ENCODE measurements around the gene VRK1. TPM values are rescaled to one million over a fixed set of nuclear protein-coding genes. Genes with fewer than 3 reads are reported as not detected.

Gene VRK1
- total RNA-seq, 1 experiment from 2014 or later, result 25.7 TPM

- in situ Hi-C loops (cut with HindIII; ENCODE audit: low pct_unique_long_range_greater_than_20kb, low sequenced_read_pairs), result no loop called here
- no peak for DNase-seq (ENCODE audit: low read depth)
Observed at GRCh38 chr14:96901227-96901626, 104.0 kb downstream of the VRK1 start.

GRCh38 chr14:96902004-96902403, 104.8 kb downstream of the VRK1 start:
- in situ Hi-C loops (cut with HindIII; ENCODE audit: low pct_unique_long_range_greater_than_20kb, low sequenced_read_pairs), result no loop called here
- DNase-seq (ENCODE audit: low read depth), result no peak

- in situ Hi-C loops (cut with HindIII; ENCODE audit: low pct_unique_long_range_greater_than_20kb, low sequenced_read_pairs), result no loop called here
- no peak for DNase-seq (ENCODE audit: low read depth)
Observed at GRCh38 chr14:96903444-96904023, 106.4 kb downstream of the VRK1 start.

GRCh38 chr14:96904201-96904600, 107.0 kb downstream of the VRK1 start:
- DNase-seq (ENCODE audit: low read depth), result peak; percentile 23
- in situ Hi-C loops (cut with HindIII; ENCODE audit: low pct_unique_long_range_greater_than_20kb, low sequenced_read_pairs), result no loop called here

GRCh38 chr14:96905065-96905464, 107.9 kb downstream of the VRK1 start:
- DNase-seq (ENCODE audit: low read depth), result no peak
- in situ Hi-C loops (cut with HindIII; ENCODE audit: low pct_unique_long_range_greater_than_20kb, low sequenced_read_pairs), result no loop called here

- in situ Hi-C loops (cut with HindIII; ENCODE audit: low pct_unique_long_range_greater_than_20kb, low sequenced_read_pairs), result no loop called here
- DNase-seq (ENCODE audit: low read depth), result no peak
Observed at GRCh38 chr14:96905825-96906224, 108.6 kb downstream of the VRK1 start.

- no peak for DNase-seq (ENCODE audit: low read depth)
- in situ Hi-C loops (cut with HindIII; ENCODE audit: low pct_unique_long_range_greater_than_20kb, low sequenced_read_pairs), result no loop called here
Observed at GRCh38 chr14:96906434-96906833, 109.3 kb downstream of the VRK1 start.

- DNase-seq (ENCODE audit: low read depth), result no peak
- in situ Hi-C loops (cut with HindIII; ENCODE audit: low pct_unique_long_range_greater_than_20kb, low sequenced_read_pairs), result no loop called here
Observed at GRCh38 chr14:96909841-96910364, 112.7 kb downstream of the VRK1 start.

- in situ Hi-C loops (cut with HindIII; ENCODE audit: low pct_unique_long_range_greater_than_20kb, low sequenced_read_pairs), result no loop called here
- DNase-seq (ENCODE audit: low read depth), result no peak
Observed at GRCh38 chr14:96911499-96912149, 114.4 kb downstream of the VRK1 start.

- DNase-seq (ENCODE audit: low read depth), result no peak
- in situ Hi-C loops (cut with HindIII; ENCODE audit: low pct_unique_long_range_greater_than_20kb, low sequenced_read_pairs), result no loop called here
Observed at GRCh38 chr14:96914571-96915128, 117.5 kb downstream of the VRK1 start.

- DNase-seq (ENCODE audit: low read depth), result no peak
- in situ Hi-C loops (cut with HindIII; ENCODE audit: low pct_unique_long_range_greater_than_20kb, low sequenced_read_pairs), result no loop called here
Observed at GRCh38 chr14:96915478-96915877, 118.3 kb downstream of the VRK1 start.

GRCh38 chr14:96916751-96917150, 119.6 kb downstream of the VRK1 start:
- no peak for DNase-seq (ENCODE audit: low read depth)
- in situ Hi-C loops (cut with HindIII; ENCODE audit: low pct_unique_long_range_greater_than_20kb, low sequenced_read_pairs), result no loop called here

GRCh38 chr14:96917442-96917963, 120.3 kb downstream of the VRK1 start:
- in situ Hi-C loops (cut with HindIII; ENCODE audit: low pct_unique_long_range_greater_than_20kb, low sequenced_read_pairs), result no loop called here
- no peak for DNase-seq (ENCODE audit: low read depth)

- no peak for DNase-seq (ENCODE audit: low read depth)
- in situ Hi-C loops (cut with HindIII; ENCODE audit: low pct_unique_long_range_greater_than_20kb, low sequenced_read_pairs), result no loop called here
Observed at GRCh38 chr14:96920023-96920422, 122.8 kb downstream of the VRK1 start.

GRCh38 chr14:96920820-96921219, 123.6 kb downstream of the VRK1 start:
- in situ Hi-C loops (cut with HindIII; ENCODE audit: low pct_unique_long_range_greater_than_20kb, low sequenced_read_pairs), result no loop called here

GRCh38 chr14:96922986-96923385, 125.8 kb downstream of the VRK1 start:
- DNase-seq (ENCODE audit: low read depth), result no peak
- in situ Hi-C loops (cut with HindIII; ENCODE audit: low pct_unique_long_range_greater_than_20kb, low sequenced_read_pairs), result no loop called here

More at GRCh38 chr14:96920820-96921219, 123.6 kb downstream of the VRK1 start:
- no peak for DNase-seq (ENCODE audit: low read depth)

- DNase-seq (ENCODE audit: low read depth), result no peak
- in situ Hi-C loops (cut with HindIII; ENCODE audit: low pct_unique_long_range_greater_than_20kb, low sequenced_read_pairs), result no loop called here
Observed at GRCh38 chr14:96925422-96925821, 128.2 kb downstream of the VRK1 start.

GRCh38 chr14:96926001-96926400, 128.8 kb downstream of the VRK1 start:
- peak; percentile 10 for DNase-seq (ENCODE audit: low read depth)
- in situ Hi-C loops (cut with HindIII; ENCODE audit: low pct_unique_long_range_greater_than_20kb, low sequenced_read_pairs), result no loop called here

- in situ Hi-C loops (cut with HindIII; ENCODE audit: low pct_unique_long_range_greater_than_20kb, low sequenced_read_pairs), result no loop called here
- DNase-seq (ENCODE audit: low read depth), result no peak
Observed at GRCh38 chr14:96928779-96929380, 131.7 kb downstream of the VRK1 start.
